ENCODE results near the gene LOXHD1.

Gene LOXHD1

GRCh38 chr18:46541626-46542189, 115.3 kb downstream of the LOXHD1 start:
- DNase-seq (ENCODE audit: low spot score) = no peak

GRCh38 chr18:46538376-46538775, 118.6 kb downstream of the LOXHD1 start:
- DNase-seq (ENCODE audit: low spot score) = no peak

DNA sequence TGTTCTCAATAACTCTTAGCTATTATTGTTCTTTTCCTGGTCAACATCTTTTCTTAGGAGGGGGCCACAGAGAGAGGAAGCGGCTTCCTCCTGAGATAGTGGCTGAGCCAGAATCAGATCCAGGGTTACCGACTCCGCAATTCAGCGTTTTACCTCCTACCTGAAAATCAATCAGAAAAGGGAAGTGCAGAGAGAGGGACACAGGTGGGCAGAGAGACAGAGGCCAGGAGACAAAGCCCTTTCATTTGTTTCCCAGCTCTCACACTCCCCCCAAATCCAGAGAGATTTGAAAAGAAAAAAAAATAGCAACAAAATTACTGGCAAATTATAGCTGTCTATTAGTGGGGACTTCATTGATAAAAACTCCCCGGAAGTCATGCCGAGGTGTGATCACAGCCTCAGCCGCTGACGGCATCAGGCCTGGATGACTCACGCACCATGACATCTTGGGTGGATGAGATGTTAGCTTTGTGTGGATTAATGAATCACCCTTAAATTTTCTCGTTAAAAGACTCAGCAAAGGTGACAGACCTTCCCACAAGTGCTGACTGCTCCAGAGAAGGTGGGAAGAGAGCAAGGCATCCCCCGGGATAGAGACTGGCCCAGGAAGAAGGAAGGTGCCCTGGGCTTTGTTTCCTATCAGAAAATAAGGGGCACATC, 120.7 kb downstream of the LOXHD1 start:
- no peak for DNase-seq (ENCODE audit: low spot score)

DNA sequence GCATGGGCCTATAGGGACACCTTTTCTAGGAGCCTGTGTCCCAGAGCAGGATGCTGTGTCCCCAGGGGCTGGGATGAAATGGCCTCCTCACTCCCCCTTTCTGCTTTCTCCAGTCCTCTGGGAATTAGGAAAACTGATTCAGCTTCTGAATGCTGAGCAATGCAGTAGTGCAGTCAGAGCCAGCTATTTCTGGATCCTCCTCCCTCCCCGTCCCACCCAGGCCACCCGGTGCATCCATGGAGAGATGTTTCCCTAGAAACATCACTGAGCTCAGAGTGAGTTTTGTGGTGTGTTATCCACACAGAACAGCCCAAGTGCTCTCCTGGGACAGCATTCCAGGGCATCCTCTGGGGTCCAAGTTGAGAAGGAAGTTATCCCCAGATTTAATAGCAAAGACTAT, 125.5 kb downstream of the LOXHD1 start:
- no peak for DNase-seq (ENCODE audit: low spot score)

- DNase-seq (ENCODE audit: low spot score) = no peak
Observed at GRCh38 chr18:46528037-46528436, 129.0 kb downstream of the LOXHD1 start.

GRCh38 chr18:46519870-46520269, 137.2 kb downstream of the LOXHD1 start:
- DNase-seq (ENCODE audit: low spot score) = no peak

- no peak for DNase-seq (ENCODE audit: low spot score)
Observed at GRCh38 chr18:46518438-46518837, 138.6 kb downstream of the LOXHD1 start.

DNA sequence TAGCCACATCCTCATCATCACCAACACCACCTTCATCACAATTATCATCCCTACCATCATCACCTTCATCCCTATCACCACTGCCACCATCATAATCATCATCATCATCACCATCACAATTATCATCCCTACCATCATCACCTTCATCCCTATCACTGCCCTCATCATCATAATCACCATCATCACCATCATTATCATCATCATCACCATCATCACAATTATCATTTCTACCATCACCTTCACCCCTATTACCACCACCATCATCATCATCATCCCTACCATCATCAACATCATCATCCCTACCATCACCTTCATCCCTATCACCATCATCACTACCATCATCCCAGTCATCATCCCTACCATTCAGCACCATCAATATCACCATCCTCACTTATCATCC, 140.5 kb downstream of the LOXHD1 start:
- DNase-seq (ENCODE audit: low spot score) = no peak

GRCh38 chr18:46510386-46510785, 146.6 kb downstream of the LOXHD1 start:
- no peak for DNase-seq (ENCODE audit: low spot score)

GRCh38 chr18:46509530-46509929, 147.5 kb downstream of the LOXHD1 start:
- DNase-seq (ENCODE audit: low spot score) = no peak

DNA sequence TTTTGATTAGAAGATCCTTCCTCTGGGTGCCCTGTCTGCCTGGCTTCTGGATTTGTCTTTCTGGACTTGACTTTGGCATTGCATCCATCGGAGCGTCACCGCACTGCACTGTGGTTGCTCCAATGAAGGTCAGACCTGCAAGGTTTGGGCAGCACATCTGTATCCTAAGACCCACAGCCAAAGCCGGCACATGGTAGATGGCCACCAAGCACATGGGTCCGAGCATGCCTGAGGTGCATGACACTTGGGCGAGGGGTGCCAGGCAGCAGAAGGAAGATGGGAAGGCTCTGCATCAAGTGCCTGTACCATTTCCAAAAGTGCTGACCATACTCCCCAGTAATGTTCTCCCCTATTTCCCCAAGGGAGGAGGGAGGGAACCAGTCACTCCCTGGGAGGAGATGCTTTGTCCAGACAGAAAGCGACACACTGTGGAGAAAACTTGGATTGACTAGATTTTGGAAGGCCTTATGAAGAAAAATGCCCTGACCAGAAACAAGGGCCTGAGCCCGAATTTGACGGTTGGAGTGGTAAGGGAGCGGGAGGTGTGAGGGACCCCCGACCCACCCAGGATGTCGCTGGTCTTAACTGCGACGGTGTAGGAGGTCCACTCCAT, 149.9 kb downstream of the LOXHD1 start:
- no peak for DNase-seq (ENCODE audit: low spot score)

GRCh38 chr18:46502444-46502843, 154.6 kb downstream of the LOXHD1 start:
- peak; percentile 21 for DNase-seq (ENCODE audit: low spot score)

GRCh38 chr18:46497129-46497528, 159.9 kb downstream of the LOXHD1 start:
- DNase-seq (ENCODE audit: low spot score) = peak; percentile 43

DNA sequence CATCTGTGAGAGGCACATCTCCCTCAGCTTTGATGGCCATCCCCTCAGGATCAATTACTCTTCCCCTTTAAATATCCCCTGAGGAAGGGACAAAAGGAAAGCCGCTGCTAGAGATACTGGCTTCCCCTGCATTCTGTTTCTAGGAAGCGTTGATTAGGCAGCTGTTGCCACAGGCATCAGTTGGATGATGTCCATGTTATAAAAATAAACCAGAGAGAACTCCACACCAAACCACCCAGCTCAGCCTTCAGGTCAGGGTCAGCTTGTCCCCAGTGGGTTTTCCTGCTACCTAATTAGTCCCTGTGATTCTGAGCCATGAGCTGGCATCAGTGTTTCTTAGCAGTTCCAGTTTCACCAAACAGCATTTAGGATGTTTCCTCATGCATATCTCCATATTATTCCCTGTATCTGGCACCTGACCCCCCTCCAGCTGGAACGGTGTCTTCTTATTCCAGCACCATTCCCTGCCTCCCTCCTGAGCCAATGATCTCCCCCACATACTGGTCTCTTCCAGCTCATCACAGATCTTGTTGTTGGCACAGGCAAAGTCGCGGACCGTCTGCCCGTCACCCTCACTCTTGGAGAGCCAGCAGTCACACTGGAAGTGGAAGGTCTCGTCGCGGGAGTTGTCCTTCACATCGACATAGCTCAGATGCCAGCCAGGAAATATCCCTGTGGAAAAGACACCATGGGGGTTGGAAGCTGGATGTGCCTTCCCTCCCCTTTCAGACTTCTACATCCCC, 168.4 kb downstream of the LOXHD1 start:
- no peak for DNase-seq (ENCODE audit: low spot score)

DNA sequence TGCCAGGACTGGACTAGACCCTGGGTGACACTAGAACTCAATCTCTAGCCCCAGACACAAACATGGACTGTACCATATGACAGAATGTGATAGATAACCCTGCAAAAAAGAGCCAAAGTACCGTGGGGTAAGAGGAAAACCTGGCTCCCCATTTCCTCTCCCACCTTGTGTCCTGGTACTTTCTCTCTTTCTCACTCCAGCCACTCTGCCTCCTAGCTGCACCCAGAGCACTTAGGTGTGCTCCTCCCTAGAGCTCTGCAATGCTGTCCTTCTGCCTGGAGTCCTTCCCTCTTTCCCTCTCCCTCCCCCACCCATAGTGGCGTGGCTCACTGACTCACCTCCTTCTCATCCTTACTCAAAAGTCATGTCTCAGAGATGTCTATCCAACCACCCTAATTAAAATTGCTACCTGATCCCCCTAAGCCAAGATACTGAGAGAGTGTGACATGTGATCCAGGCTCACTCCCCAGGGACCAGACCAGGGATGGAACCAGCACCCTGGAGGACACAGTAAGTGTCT, 171.3 kb downstream of the LOXHD1 start:
- DNase-seq (ENCODE audit: low spot score) = no peak

DNA sequence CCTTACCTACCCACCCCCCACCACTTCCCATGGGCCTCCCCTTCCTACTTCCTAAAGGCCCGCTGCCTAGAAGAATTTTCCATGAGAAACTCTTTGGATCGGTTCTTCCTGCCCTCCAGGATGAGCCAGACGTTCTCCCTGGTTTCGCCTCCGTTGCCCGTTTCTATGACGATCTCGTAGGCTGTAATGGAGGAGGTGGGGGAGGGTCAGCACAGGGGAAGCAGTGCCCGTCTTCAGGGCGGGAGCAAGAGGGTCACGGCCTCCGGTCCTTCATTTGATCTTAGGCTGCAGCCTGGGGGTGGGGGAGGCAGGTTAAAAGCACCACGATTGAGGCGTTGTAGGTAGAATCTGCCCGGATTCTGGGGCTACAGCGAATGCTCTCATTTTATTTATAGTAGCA, 172.0 kb downstream of the LOXHD1 start:
- no peak for DNase-seq (ENCODE audit: low spot score)

GRCh38 chr18:46482831-46483230, 174.2 kb downstream of the LOXHD1 start:
- no peak for DNase-seq (ENCODE audit: low spot score)

GRCh38 chr18:46481847-46482245, 175.2 kb downstream of the LOXHD1 start:
- no peak for DNase-seq (ENCODE audit: low spot score)

DNA sequence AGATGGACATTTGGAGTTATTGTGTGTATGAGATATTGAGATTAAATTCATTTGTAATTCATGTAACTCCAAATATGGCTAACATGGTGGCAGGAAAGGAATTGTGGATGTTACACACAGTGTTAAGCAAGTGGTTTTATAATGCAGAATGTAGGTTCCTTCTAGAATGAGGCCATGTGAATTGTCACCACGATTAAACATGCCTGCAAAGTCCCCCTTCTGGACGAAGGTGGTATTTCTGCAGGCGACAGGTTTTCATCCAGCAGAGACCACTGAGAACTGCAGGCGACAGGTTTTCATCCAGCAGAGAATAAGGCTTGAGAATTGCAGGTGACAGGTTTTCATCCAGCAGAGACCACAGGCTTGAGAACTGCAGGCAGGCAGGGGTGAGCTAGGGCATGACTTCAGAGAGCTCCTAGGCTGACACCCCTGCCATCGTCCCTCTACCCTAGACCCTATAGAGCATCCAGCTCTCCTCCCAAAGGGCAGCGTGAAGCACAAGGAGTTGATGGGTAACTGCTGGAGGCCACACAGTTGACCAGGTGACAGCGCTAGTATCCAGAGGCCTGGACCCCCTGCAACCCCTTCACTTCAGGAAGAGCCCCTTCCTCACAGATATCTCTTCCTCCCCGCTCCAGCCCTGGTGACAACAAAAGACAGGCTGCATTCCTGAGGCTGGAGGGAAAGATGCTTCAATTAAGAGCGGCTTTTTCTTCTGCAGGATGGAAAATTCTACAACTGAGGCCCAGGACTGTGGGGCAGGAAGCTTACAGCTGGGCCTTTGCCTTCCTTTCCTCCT, 175.8 kb downstream of the LOXHD1 start:
- peak; percentile 74 for DNase-seq (ENCODE audit: low spot score)

GRCh38 chr18:46480226-46480625, 176.8 kb downstream of the LOXHD1 start:
- no peak for DNase-seq (ENCODE audit: low spot score)

DNA sequence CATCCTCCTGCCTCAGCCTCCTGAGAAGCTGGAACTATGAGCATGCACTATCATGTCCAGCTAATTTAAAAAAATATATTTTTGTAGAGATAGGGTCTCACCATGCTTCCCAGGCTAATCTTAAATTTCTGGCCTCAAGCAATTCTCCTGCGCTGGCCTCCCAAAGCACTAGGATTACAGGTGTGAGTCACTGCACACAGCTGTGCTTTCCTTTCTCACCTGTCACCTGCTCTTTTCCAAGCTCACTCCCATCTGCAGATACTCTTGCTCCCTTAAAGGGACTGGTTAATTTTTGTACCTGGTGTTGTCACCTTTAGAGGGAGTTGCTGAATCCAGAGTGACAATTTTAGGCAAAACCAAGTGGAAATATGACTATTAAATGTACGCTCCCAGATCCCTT, 178.2 kb downstream of the LOXHD1 start:
- DNase-seq (ENCODE audit: low spot score) = no peak

- no peak for DNase-seq (ENCODE audit: low spot score)
Observed at GRCh38 chr18:46477425-46478011, 179.5 kb downstream of the LOXHD1 start.
